Naive B cell (primary cell): ENCODE measurements around the gene KCNIP3. TPM values are rescaled to one million over a fixed set of nuclear protein-coding genes. Genes with fewer than 3 reads are reported as not detected.

Experiments
- ATAC-seq, 2 donors: fragments of 150-1000 bp; cut with Tn5 transposase; 2 replicates each; pipeline ENCODE4 v1.10.0; 2021; ENCODE audit warnings: low read depth in 2 of 2, mild to moderate bottlenecking in 2 of 2, moderate library complexity in 2 of 2
- DNase-seq: peaks from one replicate; pipeline ENCODE4 v3.0.0; 2022
- H3K27ac Mint-ChIP-seq, 6 donors: one replicate each; pipeline ENCODE4 v1.8.0; 2020 to 2022; ENCODE audit warnings: mild to moderate bottlenecking in 6 of 6, mixed read lengths in 6 of 6, moderate library complexity in 5 of 6, inconsistent platforms in 2 of 6
- H3K27me3 Mint-ChIP-seq, 3 donors: one replicate each; pipeline ENCODE4 v1.8.0; 2021 to 2022; ENCODE audit warnings: mixed read lengths in 3 of 3, mild to moderate bottlenecking in 1 of 3
- H3K36me3 Mint-ChIP-seq, 2 donors: one replicate each; pipeline ENCODE4 v1.8.0; 2020 to 2022; ENCODE audit warnings: mixed read lengths in 2 of 2, inconsistent platforms in 1 of 2, mild to moderate bottlenecking in 1 of 2
- H3K4me1 Mint-ChIP-seq, 3 donors: one replicate each; pipeline ENCODE4 v1.8.0; 2020 to 2022; ENCODE audit warnings: mixed read lengths in 3 of 3, inconsistent platforms in 1 of 3, mild to moderate bottlenecking in 1 of 3, moderate library complexity in 1 of 3
- H3K4me3 Mint-ChIP-seq, 8 donors: one replicate each; pipeline ENCODE4 v1.8.0; 2020 to 2022; ENCODE audit warnings: mild to moderate bottlenecking in 8 of 8, mixed read lengths in 8 of 8, moderate library complexity in 8 of 8, inconsistent platforms in 2 of 8
- H3K9me3 Mint-ChIP-seq, 7 donors: one replicate each; pipeline ENCODE4 v1.8.0; 2020 to 2022; ENCODE audit warnings: mixed read lengths in 7 of 7, mild to moderate bottlenecking in 5 of 7, inconsistent platforms in 2 of 7, moderate library complexity in 1 of 7
- polyA plus RNA-seq, 6 donors: library from polyadenylated mRNA; unstranded; fragments of 300-500 nt; fragmentation: Illumina TruSeq; gene quantifications; one replicate each; pipeline ENCODE4 v1.2.3, GENCODE V29; 2021; ENCODE audit warnings: low read depth in 6 of 6

The KCNIP3 gene
- polyA plus RNA-seq, 6 donors from 2014 or later = not detected

DNA sequence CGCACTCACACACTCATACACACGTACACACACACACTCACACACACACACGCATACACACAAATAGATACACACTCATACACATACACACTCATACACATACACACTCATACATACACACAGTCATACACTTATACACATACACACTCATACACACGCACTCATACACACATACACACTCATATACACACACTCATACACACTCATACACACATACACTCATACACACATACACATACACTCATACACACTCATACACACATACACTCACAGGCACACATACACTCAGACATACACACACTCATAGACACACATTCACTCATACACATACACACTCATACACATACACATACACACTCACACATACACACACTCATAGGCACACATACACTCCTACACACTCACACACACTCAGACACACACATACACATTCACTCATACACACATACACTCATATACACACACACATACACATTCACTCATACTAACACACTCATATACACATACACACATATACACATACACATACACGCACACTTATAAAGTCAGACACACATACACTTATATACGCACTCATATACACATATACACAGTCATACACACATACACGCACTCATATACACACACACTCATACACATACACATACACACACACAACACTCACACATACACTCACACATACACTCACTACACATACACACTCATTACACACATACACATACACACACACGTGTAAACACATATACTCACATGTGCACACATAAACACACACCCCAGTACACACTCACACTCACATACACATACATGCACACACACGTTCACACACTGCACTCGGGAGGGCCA, 28.7 kb downstream of the KCNIP3 start:
- Mint-ChIP-seq H3K27ac (no peak overlapping the region), H3K9me3 (peaks cover 0 to 12% (median 1%) of the 10 kb centered on the region in 7 donors), H3K4me1 (no peaks in the 10 kb centered on the region), H3K4me3 (no peak overlapping the region), H3K27me3 (no peaks in the 10 kb centered on the region), H3K36me3 (no peaks in the 10 kb centered on the region)
- ATAC-seq = no peak
- DNase-seq = no peak

DNA sequence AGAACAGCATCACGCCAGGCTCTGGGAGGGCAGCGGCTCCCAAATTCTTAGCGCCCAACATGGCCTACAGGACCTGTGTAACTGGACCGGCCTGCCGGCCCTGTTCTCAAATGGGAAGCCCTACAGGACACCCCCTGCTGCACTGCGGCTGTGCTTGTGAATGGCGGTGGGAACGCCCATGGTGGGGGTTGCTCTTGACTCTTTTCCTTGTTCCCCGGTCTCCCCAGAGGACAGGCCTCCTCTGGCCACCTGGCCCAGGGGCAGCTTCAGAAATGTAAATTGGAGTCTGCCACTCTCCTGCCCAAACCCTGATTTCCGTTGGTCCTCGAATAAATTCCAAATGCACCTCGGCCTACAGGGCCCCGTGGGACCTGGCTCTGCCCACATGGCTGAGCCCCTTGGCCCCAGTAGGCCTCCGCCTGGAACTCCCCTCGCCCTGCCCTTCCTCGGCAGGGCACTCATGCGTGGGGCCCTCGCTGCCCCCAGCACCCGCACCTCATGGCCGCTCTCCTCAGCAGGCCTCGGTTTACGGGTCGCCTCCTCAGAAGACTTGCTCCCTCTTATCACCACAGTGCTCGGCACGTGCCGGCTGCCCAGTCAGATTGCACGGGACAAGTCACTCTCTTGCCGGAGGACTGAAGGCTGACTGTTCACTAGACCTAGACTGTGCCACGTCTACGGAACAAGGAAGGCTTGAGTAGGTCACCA, 29.4 kb downstream of the KCNIP3 start:
- Mint-ChIP-seq H3K27me3 (no peaks in the 10 kb centered on the region), H3K36me3 (no peaks in the 10 kb centered on the region), H3K4me1 (no peaks in the 10 kb centered on the region), H3K4me3 (no peak overlapping the region), H3K9me3 (peaks cover 0 to 12% (median 1%) of the 10 kb centered on the region in 7 donors), H3K27ac (no peak overlapping the region)
- ATAC-seq (no peak), DNase-seq (no peak)

DNA sequence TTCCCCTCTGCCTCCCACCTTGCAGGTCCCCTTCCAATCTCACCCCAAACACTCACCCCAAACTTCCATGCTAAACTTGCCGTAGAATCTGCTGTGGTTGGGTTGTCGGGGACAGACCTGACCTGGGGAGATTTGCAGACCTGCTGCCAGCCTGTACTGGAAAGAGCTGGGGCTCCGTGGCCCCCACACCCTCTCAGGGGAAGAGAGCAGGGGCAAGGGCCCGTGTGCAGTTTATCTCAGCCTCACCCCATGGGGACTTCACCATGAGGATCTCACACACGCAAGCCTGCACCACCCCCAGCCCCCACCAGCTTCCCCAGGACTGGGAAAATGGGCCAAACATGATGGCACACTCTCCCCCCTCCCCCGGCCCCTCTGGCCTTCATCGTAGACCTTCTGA, 30.7 kb downstream of the KCNIP3 start:
- Mint-ChIP-seq H3K9me3 (peaks cover 0 to 12% (median 1%) of the 10 kb centered on the region in 7 donors), H3K27me3 (no peaks in the 10 kb centered on the region), H3K36me3 (no peaks in the 10 kb centered on the region), H3K4me3 (no peak overlapping the region), H3K27ac (no peak overlapping the region), H3K4me1 (no peaks in the 10 kb centered on the region)
- no peak for DNase-seq
- ATAC-seq = no peak

GRCh38 chr2:95328358-95329125, 31.4 kb downstream of the KCNIP3 start:
- H3K27me3 Mint-ChIP-seq = no peaks in the 10 kb centered on the region
- ATAC-seq (no peak), DNase-seq (no peak)
- H3K36me3 Mint-ChIP-seq = no peaks in the 10 kb centered on the region
- no peak overlapping the region for H3K27ac Mint-ChIP-seq
- H3K4me1 Mint-ChIP-seq = no peaks in the 10 kb centered on the region
- no peak overlapping the region for H3K4me3 Mint-ChIP-seq
- peaks cover 0 to 12% (median 1%) of the 10 kb centered on the region in 7 donors for H3K9me3 Mint-ChIP-seq

- Mint-ChIP-seq H3K27me3 (peaks cover 0 to 3% (median 0%) of the 10 kb centered on the region in 3 donors), H3K27ac (no peak overlapping the region), H3K36me3 (no peaks in the 10 kb centered on the region), H3K9me3 (peaks cover 0 to 12% (median 1%) of the 10 kb centered on the region in 7 donors), H3K4me1 (no peaks in the 10 kb centered on the region), H3K4me3 (no peak overlapping the region)
- no peak for ATAC-seq
- DNase-seq = no peak
Measured at GRCh38 chr2:95329401-95329800, 32.3 kb downstream of the KCNIP3 start.

DNA sequence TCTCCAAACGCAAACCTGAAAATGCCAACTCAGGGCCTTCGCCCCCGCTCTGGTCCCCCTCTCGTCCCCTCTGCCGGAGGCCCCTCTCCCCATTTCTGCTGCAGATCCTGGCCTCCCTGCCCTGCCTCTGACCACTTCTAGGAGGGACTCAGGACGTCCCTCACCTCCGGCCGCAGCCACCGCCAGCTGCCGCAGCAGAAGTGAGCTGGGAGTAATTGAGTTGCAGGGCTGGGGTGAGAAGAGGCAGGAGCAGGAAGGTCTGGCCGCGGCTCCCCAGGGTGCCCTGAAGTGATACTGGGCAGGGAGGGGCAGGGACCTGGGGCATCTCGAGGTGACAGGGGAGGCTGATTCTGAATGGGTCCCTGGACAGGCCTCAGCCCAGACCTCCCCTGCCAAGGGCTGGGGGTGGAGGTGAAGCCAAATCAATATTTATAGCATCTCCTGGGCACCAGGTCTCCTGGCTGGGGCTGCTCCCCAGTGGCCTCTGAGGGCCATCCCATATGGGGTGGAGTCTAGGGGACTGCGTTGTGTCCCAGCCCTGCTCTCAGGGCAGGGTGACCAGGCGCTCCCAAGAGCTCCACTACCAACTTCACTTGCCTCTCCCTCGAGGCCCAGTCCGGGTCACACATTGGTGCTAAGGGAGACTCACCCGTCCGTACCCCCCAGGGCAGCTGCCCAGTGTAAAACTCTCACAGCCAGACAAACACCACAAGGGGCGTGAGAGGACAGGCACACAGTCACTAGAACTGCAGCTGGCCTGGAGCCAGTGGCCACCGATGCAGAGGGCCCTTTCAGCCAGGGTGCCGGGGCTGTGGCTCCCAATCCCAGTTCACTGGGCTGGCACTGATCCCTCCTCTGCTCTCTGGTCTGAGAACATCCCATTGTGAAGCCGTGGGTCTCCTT, 33.0 kb downstream of the KCNIP3 start:
- no peaks in the 10 kb centered on the region for H3K4me1 Mint-ChIP-seq
- DNase-seq (no peak), ATAC-seq (no peak)
- peaks cover 0 to 12% (median 1%) of the 10 kb centered on the region in 7 donors for H3K9me3 Mint-ChIP-seq
- no peak overlapping the region for H3K4me3 Mint-ChIP-seq
- peaks cover 0 to 5% (median 0%) of the 10 kb centered on the region in 3 donors for H3K27me3 Mint-ChIP-seq
- H3K27ac Mint-ChIP-seq = no peak overlapping the region
- H3K36me3 Mint-ChIP-seq = no peaks in the 10 kb centered on the region

GRCh38 chr2:95330794-95331338, 33.7 kb downstream of the KCNIP3 start:
- H3K27me3 Mint-ChIP-seq = peaks cover under 1 to 5% (median 1%) of the 10 kb centered on the region in 3 donors
- H3K27ac Mint-ChIP-seq = peak overlapping the region in 2 of 6 donors; percentile 20 to 39
- H3K4me3 Mint-ChIP-seq = no peak overlapping the region

DNA sequence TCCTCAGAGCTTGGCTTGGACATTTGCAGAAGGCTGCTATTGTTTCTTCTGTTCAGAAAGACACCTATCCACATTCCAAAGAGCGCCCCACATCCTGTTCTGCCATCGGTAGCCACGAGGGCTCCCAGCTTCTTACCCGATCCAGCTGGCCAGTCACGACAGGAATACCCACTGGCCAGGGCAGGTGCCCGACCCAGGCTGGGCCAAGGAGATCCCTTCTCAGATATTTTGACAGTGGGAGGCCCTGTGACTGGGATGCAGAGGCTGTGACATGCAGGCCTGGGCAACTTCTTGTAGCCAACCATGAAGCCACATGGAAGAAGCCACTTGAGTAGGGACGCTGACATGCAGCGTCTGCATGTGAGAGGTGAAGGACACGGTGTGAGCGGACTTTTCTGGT, 34.5 kb downstream of the KCNIP3 start:
- no peaks in the 10 kb centered on the region for H3K4me1 Mint-ChIP-seq
- DNase-seq (no peak), ATAC-seq (no peak)
- H3K9me3 Mint-ChIP-seq = peaks cover 0 to 7% (median 1%) of the 10 kb centered on the region in 7 donors
- H3K36me3 Mint-ChIP-seq = no peaks in the 10 kb centered on the region
- no peak overlapping the region for H3K27ac Mint-ChIP-seq
- peaks cover 3 to 5% (median 4%) of the 10 kb centered on the region in 3 donors for H3K27me3 Mint-ChIP-seq
- no peak overlapping the region for H3K4me3 Mint-ChIP-seq

More at GRCh38 chr2:95330794-95331338, 33.7 kb downstream of the KCNIP3 start:
- no peak for DNase-seq
- H3K36me3 Mint-ChIP-seq = no peaks in the 10 kb centered on the region
- no peaks in the 10 kb centered on the region for H3K4me1 Mint-ChIP-seq
- ATAC-seq = no peak
- peaks cover 0 to 8% (median 2%) of the 10 kb centered on the region in 7 donors for H3K9me3 Mint-ChIP-seq

DNA sequence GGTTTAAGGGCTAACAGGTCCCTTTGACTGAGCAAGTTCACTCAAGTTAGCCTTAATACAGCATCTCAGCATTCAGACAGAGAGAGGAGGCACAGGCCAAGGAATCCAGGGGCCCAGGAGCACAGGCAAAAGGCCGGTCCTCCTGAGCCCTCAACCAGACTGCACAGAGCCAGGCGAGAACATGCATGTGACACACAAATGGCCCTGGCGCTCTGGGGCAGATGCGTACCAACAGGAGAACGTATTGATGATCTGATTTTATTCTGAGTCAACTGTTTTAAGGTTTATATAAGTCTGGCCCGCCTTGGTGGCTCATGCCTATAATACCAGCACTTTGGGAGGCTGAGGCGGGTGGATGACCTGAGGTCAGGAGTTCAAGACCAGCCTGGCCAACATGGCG, 34.9 kb downstream of the KCNIP3 start:
- H3K27ac Mint-ChIP-seq = no peak overlapping the region
- no peak overlapping the region for H3K4me3 Mint-ChIP-seq
- H3K36me3 Mint-ChIP-seq = no peaks in the 10 kb centered on the region
- no peak for ATAC-seq
- peaks cover 3 to 5% (median 4%) of the 10 kb centered on the region in 3 donors for H3K27me3 Mint-ChIP-seq
- DNase-seq = no peak
- no peaks in the 10 kb centered on the region for H3K4me1 Mint-ChIP-seq
- peaks cover 0 to 7% (median 1%) of the 10 kb centered on the region in 7 donors for H3K9me3 Mint-ChIP-seq

- Mint-ChIP-seq H3K27me3 (peaks cover 3 to 11% (median 5%) of the 10 kb centered on the region in 3 donors), H3K36me3 (no peaks in the 10 kb centered on the region), H3K27ac (no peak overlapping the region), H3K4me3 (no peak overlapping the region), H3K9me3 (peaks cover 0 to 3% (median 0%) of the 10 kb centered on the region in 7 donors), H3K4me1 (no peaks in the 10 kb centered on the region)
- no peak for ATAC-seq
- no peak for DNase-seq
Measured at GRCh38 chr2:95333056-95333455, 35.9 kb downstream of the KCNIP3 start.

- H3K9me3 Mint-ChIP-seq = peaks cover 0 to 3% (median 0%) of the 10 kb centered on the region in 7 donors
- H3K27me3 Mint-ChIP-seq = peaks cover 3 to 11% (median 5%) of the 10 kb centered on the region in 3 donors
- no peak overlapping the region for H3K27ac Mint-ChIP-seq
- no peaks in the 10 kb centered on the region for H3K36me3 Mint-ChIP-seq
- H3K4me3 Mint-ChIP-seq = no peak overlapping the region
- no peak for ATAC-seq
- H3K4me1 Mint-ChIP-seq = no peaks in the 10 kb centered on the region
- no peak for DNase-seq
Measured at GRCh38 chr2:95333888-95334338, 36.8 kb downstream of the KCNIP3 start.

DNA sequence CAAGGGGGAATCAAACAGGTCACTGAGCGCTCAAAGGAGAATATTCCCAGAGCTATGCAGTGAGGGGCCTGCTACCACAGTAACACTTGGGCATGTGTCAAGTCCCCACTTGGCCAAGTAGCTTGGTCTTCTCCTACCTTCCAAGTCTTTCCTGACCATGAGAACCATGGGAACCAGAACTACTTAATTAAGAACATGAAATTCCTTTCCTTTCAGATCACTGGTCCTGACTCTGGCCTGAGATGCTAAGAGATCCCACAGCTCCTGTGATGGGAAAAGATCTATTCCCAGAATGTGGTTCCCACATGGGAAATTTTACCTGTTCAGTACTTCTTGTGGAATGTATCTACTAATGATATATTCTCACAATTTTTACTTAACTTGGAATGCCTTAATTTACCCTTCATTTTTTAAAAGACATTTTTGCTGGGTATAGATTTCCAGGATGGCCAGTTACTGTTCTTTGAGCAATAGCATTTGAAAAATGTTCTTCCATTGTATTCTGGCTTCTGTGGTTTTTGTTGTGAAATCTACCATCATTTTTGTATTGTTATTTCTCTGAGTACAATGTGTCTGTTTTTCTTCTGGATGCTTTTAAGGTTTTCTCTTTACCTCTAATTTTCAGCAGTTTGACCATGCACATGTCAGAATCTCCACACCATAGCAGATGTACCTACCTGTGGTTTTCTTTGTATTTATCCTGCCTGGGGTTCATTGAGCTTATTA, 37.9 kb downstream of the KCNIP3 start:
- Mint-ChIP-seq H3K9me3 (peaks cover 0 to 3% (median 0%) of the 10 kb centered on the region in 7 donors), H3K27me3 (peaks cover 3 to 16% (median 5%) of the 10 kb centered on the region in 3 donors), H3K36me3 (no peaks in the 10 kb centered on the region), H3K4me3 (no peak overlapping the region), H3K27ac (no peak overlapping the region), H3K4me1 (no peaks in the 10 kb centered on the region)
- ATAC-seq (no peak), DNase-seq (no peak)
